ENCODE results near the gene FBXW11.

DNA sequence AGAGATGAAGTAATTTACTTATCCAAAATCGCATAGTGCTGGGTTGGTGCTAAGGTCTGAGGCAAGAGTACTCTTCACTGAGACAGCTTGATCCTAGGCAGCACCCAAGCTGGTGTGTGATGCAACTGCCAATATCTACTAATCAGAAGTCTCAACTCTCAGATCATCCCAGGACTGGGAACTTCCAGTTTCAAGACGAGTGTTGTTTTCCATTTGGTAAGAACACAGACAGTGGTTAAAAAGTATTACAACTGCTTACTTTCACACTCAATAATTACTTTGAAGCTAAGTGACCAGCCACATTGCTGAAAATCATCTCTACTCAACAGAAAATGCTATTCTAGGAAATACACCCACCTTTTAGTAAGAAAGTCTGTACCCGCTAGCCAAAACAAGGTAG is 45.3 kb downstream of the FBXW11 start:
- TF ChIP-seq, protein P1, sequence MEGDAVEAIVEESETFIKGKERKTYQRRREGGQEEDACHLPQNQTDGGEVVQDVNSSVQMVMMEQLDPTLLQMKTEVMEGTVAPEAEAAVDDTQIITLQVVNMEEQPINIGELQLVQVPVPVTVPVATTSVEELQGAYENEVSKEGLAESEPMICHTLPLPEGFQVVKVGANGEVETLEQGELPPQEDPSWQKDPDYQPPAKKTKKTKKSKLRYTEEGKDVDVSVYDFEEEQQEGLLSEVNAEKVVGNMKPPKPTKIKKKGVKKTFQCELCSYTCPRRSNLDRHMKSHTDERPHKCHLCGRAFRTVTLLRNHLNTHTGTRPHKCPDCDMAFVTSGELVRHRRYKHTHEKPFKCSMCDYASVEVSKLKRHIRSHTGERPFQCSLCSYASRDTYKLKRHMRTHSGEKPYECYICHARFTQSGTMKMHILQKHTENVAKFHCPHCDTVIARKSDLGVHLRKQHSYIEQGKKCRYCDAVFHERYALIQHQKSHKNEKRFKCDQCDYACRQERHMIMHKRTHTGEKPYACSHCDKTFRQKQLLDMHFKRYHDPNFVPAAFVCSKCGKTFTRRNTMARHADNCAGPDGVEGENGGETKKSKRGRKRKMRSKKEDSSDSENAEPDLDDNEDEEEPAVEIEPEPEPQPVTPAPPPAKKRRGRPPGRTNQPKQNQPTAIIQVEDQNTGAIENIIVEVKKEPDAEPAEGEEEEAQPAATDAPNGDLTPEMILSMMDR (IDR thresholded peaks at IDR 0.05 in 8 of 11, conservative IDR thresholded peaks at IDR 0.05 in 3 of 11), result no peak
- no peak for TF ChIP-seq POLR2A (IDR thresholded peaks at IDR 0.05)

Measured in spleen (tissue), 7 donors.